NCI-H82 (cell line): ENCODE results near the gene MC5R.

Experiments
- DNase-seq: peaks from one replicate; lab custom pipeline; 2025; lab: John Stamatoyannopoulos, UW

MC5R gene

GRCh38 chr18:13823707-13824395 lies at the start of gene MC5R:
TSS of gene MC5R (plus strand) at chr18:13824149. CDS start at chr18:13825766, 1,617 bp downstream.
- DNase-seq = peak; percentile 73

- no peak for DNase-seq
Observed at GRCh38 chr18:13775058-13775457, 48.9 kb upstream of the MC5R start.

GRCh38 chr18:13791181-13791580 lies 32.8 kb upstream of the MC5R start:
- DNase-seq = peak; percentile 17

GRCh38 chr18:13793819-13794218 lies 30.1 kb upstream of the MC5R start:
- DNase-seq = no peak

DNA sequence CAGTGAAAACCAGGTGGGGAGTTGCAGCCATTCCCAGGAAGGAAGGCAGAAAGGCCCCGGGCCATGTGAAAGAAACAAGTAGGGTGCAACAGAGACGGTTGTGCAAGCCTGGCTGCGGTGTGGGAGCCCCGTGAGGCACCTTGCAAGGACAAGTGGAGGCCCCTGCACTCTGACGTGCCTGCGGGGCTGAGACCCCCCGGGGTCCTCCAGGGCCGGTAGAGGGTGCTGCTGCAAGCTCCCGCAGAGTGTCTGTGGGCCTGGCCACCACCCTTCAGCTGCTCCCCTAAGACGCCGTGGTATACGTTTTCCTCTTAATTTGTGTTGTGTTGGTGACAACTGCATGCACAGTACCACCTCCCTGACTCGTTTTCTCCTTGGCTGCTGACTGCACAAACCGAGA lies 27.4 kb upstream of the MC5R start:
- no peak for DNase-seq

DNA sequence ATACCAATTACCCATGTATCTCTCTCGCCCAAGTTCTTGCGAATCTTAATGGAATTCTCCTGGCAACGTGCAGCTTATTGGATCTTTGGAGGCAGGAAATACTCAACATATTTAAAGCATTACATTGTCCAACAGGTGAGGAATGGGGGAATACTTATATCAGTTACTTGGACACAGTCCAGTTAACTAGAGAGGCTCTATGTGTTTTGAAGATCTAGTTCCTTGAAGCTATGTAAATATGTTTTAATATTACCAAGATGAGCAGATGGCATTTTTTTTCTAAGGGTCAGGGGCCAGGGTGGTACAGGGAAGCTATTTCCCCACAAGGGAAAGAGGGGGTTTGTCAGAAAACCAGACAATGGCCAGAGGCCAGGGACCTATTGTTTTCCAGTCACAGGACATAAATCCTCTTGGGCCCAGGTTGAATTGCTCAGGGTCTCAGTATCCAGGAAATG lies 26.8 kb upstream of the MC5R start:
- DNase-seq = no peak

- DNase-seq = no peak
Observed at GRCh38 chr18:13799396-13799795, 24.6 kb upstream of the MC5R start.

DNA sequence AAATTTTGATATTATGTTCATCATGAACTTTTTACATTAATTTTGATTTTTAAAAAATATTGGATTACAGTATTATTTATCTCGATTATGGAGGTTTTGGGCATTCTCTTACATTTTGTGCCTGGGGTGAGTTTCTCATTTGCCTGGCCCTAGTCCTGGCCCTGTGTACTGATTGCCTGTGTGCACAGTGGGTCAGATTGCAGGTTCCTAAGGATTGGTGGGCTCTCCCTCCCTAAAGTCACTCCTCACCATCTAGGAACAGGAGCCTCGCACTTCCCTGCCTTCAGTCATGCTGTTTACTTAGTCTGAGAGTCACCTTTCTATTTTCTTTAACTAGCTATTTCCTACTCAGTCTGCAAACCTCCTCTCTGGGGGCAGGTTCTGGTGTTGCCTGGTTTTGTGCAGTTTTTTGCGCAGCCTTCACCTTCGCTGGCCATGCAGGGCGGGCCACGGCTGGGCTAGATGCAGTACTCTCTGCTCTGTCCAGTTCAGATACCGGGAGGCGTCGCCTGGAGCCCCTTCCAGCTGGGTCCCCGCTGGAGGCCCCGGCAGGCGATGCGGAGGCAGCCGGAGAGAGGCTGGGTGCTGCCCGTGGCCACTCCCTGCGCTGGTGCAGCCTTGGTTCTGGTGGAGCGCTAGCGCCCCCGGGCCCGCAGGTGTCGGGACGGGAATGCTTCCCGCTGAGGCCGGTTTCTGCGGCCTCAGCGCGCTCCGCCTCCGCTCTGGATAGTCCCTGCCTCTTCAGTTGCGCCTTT lies 23.3 kb upstream of the MC5R start:
- DNase-seq = peak; percentile 68

- no peak for DNase-seq
Observed at GRCh38 chr18:13801260-13801601, 22.7 kb upstream of the MC5R start.

GRCh38 chr18:13804305-13804704 lies 19.6 kb upstream of the MC5R start:
- no peak for DNase-seq

DNA sequence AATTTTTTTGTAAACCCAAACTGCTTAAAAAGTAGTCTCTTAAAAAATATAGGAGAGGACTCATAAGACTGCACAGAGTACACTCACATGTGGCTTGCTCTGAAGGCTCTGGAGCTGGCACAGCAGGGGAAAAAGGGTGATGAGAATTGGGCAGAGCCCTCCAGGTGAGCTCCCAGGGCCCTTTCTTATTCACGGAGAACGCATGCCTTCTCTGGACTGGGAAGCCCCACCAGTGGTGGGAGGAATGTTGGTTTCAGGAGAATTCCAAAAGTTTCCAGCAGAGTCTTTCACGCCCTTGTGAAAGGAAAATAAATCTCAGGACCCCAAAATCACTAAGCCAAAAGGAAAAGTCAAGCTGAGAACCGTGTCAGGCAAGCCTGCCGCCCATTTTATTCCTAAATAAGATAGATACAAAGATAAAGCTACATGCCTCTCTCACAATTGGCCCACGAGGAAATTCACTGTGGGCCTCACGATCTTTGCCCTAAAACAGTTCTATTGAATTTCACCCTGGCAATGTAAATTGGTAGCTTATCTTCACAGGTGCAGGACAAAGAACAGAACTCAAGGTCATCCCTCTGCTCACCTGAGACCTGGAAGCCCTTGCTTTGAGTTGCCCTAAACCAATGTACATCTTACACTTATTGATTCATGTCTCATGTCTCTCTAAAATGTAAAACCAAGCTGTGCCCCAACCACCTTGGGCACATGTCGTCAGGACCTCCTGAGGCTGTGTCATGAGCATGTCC lies 15.5 kb upstream of the MC5R start:
- DNase-seq = no peak

DNA sequence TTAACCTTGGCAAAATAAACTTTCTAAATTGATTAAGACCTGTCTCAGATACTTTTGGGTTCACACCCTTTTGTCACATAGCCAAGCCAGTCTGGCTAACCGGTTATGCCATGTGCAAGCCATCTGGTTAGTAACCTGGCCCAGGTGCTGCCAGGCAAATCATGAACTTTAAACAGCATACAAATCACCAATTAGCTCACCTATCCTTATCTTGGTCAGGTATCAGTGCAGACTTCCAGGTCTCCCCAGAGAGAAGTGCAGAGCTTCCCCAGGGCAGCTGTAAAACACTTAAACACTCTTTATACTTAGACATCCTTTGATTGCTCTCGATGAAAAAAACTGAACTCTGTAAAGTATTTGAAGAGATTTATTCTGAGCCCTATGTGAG lies 14.9 kb upstream of the MC5R start:
- no peak for DNase-seq

GRCh38 chr18:13809531-13810255 lies 14.3 kb upstream of the MC5R start:
- DNase-seq = no peak

- DNase-seq = no peak
Observed at GRCh38 chr18:13810950-13811485, 12.9 kb upstream of the MC5R start.

- peak; percentile 31 for DNase-seq
Observed at GRCh38 chr18:13811993-13812392, 12.0 kb upstream of the MC5R start.

- DNase-seq = peak; percentile 79
Observed at GRCh38 chr18:13813271-13813849, 10.6 kb upstream of the MC5R start.

GRCh38 chr18:13826209-13826608 lies 2.3 kb downstream of the MC5R start:
- no peak for DNase-seq

GRCh38 chr18:13831864-13832508 lies 8.0 kb downstream of the MC5R start:
- DNase-seq = peak; percentile 9

DNA sequence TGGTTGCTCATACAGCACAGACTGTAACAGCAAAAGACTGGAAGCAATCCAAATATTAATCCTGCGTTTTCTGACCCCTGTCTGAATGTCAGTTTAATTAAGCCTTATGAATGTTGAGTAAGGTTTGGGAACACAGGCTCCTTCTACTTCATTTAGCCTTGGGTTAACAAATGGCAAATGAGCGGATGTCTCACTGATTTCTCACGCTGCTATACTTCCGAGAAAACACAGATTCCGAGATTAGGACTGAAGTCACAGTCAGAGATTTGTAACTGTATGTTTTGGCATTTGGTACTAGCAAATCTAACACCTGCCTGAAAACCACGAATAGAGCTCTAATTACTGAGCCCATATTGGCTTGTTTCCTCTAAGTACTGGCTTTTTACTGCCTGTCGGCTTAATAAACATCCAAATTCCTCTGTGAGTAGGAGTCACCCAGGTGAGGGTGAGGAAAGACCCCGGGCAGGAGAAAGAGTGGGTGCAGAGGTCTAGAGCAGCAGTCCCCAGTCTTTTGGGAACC lies 10.6 kb downstream of the MC5R start:
- DNase-seq = no peak

GRCh38 chr18:13835202-13835601 lies 11.3 kb downstream of the MC5R start:
- DNase-seq = no peak

- DNase-seq = no peak
Observed at GRCh38 chr18:13836559-13836958, 12.6 kb downstream of the MC5R start.
